Measurements from ENCODE around the gene ARCN1.

Gene ARCN1

DNA sequence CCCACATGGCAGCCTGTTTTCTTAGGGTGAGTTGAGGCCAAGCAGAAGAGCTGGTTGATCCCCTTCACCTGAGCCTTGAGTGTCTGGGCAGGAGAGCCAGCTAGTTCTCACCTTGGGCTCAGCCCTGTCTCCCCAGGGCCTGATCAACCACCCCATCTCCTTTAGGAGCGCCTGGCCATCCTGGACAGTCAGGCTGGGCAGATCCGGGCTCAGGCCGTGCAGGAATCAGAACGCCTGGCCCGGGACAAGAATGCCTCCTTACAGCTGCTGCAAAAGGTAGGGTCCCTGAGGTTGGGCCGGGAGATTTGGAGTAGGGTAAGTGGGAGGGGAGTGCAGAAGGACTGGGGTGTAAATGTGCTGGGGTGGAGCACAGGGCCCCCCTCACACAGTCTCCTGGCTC, 66.5 kb downstream of the ARCN1 start:
- no peak for ATAC-seq
- no peak for TF ChIP-seq GLIS3 (CRISPR knock-in tag; IDR thresholded peaks at IDR 0.05)
- no peak for TF ChIP-seq ZFP30 (CRISPR knock-in tag; IDR thresholded peaks at IDR 0.05)
- no peak for TF ChIP-seq RARB (CRISPR knock-in tag; IDR thresholded peaks at IDR 0.05)

- no peak for ATAC-seq
- TF ChIP-seq ZNF565 (CRISPR knock-in tag; conservative IDR thresholded peaks at IDR 0.05; ENCODE audit: low read depth) = no peak
- no peak for TF ChIP-seq TSHZ2 (CRISPR knock-in tag; IDR thresholded peaks at IDR 0.05)
- no peak for TF ChIP-seq ESRRG (CRISPR knock-in tag; IDR thresholded peaks at IDR 0.05)
- TF ChIP-seq GLIS3 (CRISPR knock-in tag; IDR thresholded peaks at IDR 0.05) = no peak
- no peak for TF ChIP-seq ZC3H10 (CRISPR knock-in tag; IDR thresholded peaks at IDR 0.05)
Observed at GRCh38 chr11:118639899-118640298, 67.7 kb downstream of the ARCN1 start.

GRCh38 chr11:118640332-118641154, 68.3 kb downstream of the ARCN1 start:
- TF ChIP-seq ZNF70 (CRISPR knock-in tag; IDR thresholded peaks at IDR 0.05) (no peak), GLIS3 (CRISPR knock-in tag; IDR thresholded peaks at IDR 0.05) (no peak), ZC3H10 (CRISPR knock-in tag; IDR thresholded peaks at IDR 0.05) (no peak), ARNTL (CRISPR knock-in tag; IDR thresholded peaks at IDR 0.05; ENCODE audit: borderline replicate concordance, low read depth) (no peak), TCF4 (CRISPR knock-in tag; IDR thresholded peaks at IDR 0.05; ENCODE audit: borderline replicate concordance) (no peak), OSR1 (CRISPR knock-in tag; IDR thresholded peaks at IDR 0.05) (no peak), PATZ1 (CRISPR knock-in tag; IDR thresholded peaks at IDR 0.05; ENCODE audit: borderline replicate concordance) (no peak)
- peak; percentile 42; the same call in 2 of the 3 replicates for ATAC-seq

GRCh38 chr11:118641397-118642019, 69.3 kb downstream of the ARCN1 start:
- TF ChIP-seq BACH2 (CRISPR knock-in tag; IDR thresholded peaks at IDR 0.05; ENCODE audit: borderline replicate concordance) (no peak), ARNTL (CRISPR knock-in tag; IDR thresholded peaks at IDR 0.05; ENCODE audit: borderline replicate concordance, low read depth) (no peak), ISL1 (CRISPR knock-in tag; IDR thresholded peaks at IDR 0.05) (no peak), OSR1 (CRISPR knock-in tag; IDR thresholded peaks at IDR 0.05) (no peak), TSHZ2 (CRISPR knock-in tag; IDR thresholded peaks at IDR 0.05) (no peak), SNAI2 (CRISPR knock-in tag; IDR thresholded peaks at IDR 0.05) (no peak), PATZ1 (CRISPR knock-in tag; IDR thresholded peaks at IDR 0.05; ENCODE audit: borderline replicate concordance) (no peak), ZNF8 (CRISPR knock-in tag; IDR thresholded peaks at IDR 0.05) (no peak), ESRRG (CRISPR knock-in tag; IDR thresholded peaks at IDR 0.05) (no peak)
- TF ChIP-seq, protein P1, sequence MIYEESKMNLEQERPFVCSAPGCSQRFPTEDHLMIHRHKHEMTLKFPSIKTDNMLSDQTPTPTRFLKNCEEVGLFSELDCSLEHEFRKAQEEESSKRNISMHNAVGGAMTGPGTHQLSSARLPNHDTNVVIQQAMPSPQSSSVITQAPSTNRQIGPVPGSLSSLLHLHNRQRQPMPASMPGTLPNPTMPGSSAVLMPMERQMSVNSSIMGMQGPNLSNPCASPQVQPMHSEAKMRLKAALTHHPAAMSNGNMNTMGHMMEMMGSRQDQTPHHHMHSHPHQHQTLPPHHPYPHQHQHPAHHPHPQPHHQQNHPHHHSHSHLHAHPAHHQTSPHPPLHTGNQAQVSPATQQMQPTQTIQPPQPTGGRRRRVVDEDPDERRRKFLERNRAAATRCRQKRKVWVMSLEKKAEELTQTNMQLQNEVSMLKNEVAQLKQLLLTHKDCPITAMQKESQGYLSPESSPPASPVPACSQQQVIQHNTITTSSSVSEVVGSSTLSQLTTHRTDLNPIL (CRISPR knock-in tag; IDR thresholded peaks at IDR 0.05; ENCODE audit: low read depth) = no peak
- TF ChIP-seq, protein P2, sequence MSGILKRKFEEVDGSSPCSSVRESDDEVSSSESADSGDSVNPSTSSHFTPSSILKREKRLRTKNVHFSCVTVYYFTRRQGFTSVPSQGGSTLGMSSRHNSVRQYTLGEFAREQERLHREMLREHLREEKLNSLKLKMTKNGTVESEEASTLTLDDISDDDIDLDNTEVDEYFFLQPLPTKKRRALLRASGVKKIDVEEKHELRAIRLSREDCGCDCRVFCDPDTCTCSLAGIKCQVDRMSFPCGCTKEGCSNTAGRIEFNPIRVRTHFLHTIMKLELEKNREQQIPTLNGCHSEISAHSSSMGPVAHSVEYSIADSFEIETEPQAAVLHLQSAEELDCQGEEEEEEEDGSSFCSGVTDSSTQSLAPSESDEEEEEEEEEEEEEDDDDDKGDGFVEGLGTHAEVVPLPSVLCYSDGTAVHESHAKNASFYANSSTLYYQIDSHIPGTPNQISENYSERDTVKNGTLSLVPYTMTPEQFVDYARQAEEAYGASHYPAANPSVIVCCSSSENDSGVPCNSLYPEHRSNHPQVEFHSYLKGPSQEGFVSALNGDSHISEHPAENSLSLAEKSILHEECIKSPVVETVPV (CRISPR knock-in tag; IDR thresholded peaks at IDR 0.05) = no peak
- ATAC-seq = no peak
